ENCODE data around the gene NFS1. TPM values are rescaled to one million over a fixed set of nuclear protein-coding genes. Genes with fewer than 3 reads are reported as not detected.
"Not testable (repeated sequence)": the region's sequence is repeated elsewhere in the genome, so short reads cannot be mapped to it uniquely, and the experiment has no call there.

NFS1 gene
- total RNA-seq, 1 donor from 2014 or later: 11.5 TPM

- H3K4me1 ChIP-seq (ENCODE audit: control insufficient read depth in 3 of 3, insufficient read depth in 3 of 3, low read length in 3 of 3); H3K27me3 ChIP-seq (ENCODE audit: control insufficient read depth in 3 of 3, insufficient read depth in 3 of 3, low read length in 3 of 3); H3K4me3 ChIP-seq (ENCODE audit: low read length in 3 of 3); H3K9me3 ChIP-seq (ENCODE audit: control insufficient read depth in 3 of 3, low read length in 3 of 3); H3K27ac ChIP-seq (ENCODE audit: low read depth, low read length); H3K9ac ChIP-seq (ENCODE audit: low read depth in 1 of 3, low read length in 3 of 3): not testable (repeated sequence)
- peaks cover 21 to 32% (median 24%) of the 10 kb centered on the region in 3 donors for H3K36me3 ChIP-seq (ENCODE audit: control insufficient read depth in 3 of 3, insufficient read depth in 3 of 3, low read length in 3 of 3)
Measured at GRCh38 chr20:35685368-35685767, 13.8 kb downstream of the NFS1 start.

GRCh38 chr20:35681960-35682359 lies 17.2 kb downstream of the NFS1 start:
- Histone ChIP-seq H3K9ac (ENCODE audit: low read depth in 1 of 3, low read length in 3 of 3) (no peak overlapping the region), H3K36me3 (ENCODE audit: control insufficient read depth in 3 of 3, insufficient read depth in 3 of 3, low read length in 3 of 3) (peaks cover 5 to 16% (median 12%) of the 10 kb centered on the region in 3 donors), H3K4me1 (ENCODE audit: control insufficient read depth in 3 of 3, insufficient read depth in 3 of 3, low read length in 3 of 3) (no peaks in the 10 kb centered on the region), H3K9me3 (ENCODE audit: control insufficient read depth in 3 of 3, low read length in 3 of 3) (no peaks in the 10 kb centered on the region), H3K27me3 (ENCODE audit: control insufficient read depth in 3 of 3, insufficient read depth in 3 of 3, low read length in 3 of 3) (no peaks in the 10 kb centered on the region), H3K4me3 (ENCODE audit: low read length in 3 of 3) (no peak overlapping the region), H3K27ac (ENCODE audit: low read depth, low read length) (no peak overlapping the region)

- Histone ChIP-seq H3K4me3 (ENCODE audit: low read length in 3 of 3) (no peak overlapping the region), H3K9ac (ENCODE audit: low read depth in 1 of 3, low read length in 3 of 3) (no peak overlapping the region), H3K27me3 (ENCODE audit: control insufficient read depth in 3 of 3, insufficient read depth in 3 of 3, low read length in 3 of 3) (no peaks in the 10 kb centered on the region), H3K36me3 (ENCODE audit: control insufficient read depth in 3 of 3, insufficient read depth in 3 of 3, low read length in 3 of 3) (peaks cover 5 to 16% (median 12%) of the 10 kb centered on the region in 3 donors), H3K27ac (ENCODE audit: low read depth, low read length) (no peak overlapping the region), H3K4me1 (ENCODE audit: control insufficient read depth in 3 of 3, insufficient read depth in 3 of 3, low read length in 3 of 3) (no peaks in the 10 kb centered on the region), H3K9me3 (ENCODE audit: control insufficient read depth in 3 of 3, low read length in 3 of 3) (no peaks in the 10 kb centered on the region)
Measured at GRCh38 chr20:35680452-35681183, 18.5 kb downstream of the NFS1 start.

- Histone ChIP-seq H3K4me1 (ENCODE audit: control insufficient read depth in 3 of 3, insufficient read depth in 3 of 3, low read length in 3 of 3) (no peaks in the 10 kb centered on the region), H3K9ac (ENCODE audit: low read depth in 1 of 3, low read length in 3 of 3) (no peak overlapping the region), H3K36me3 (ENCODE audit: control insufficient read depth in 3 of 3, insufficient read depth in 3 of 3, low read length in 3 of 3) (peaks cover 24 to 49% (median 41%) of the 10 kb centered on the region in 3 donors), H3K27me3 (ENCODE audit: control insufficient read depth in 3 of 3, insufficient read depth in 3 of 3, low read length in 3 of 3) (no peaks in the 10 kb centered on the region), H3K9me3 (ENCODE audit: control insufficient read depth in 3 of 3, low read length in 3 of 3) (no peaks in the 10 kb centered on the region), H3K27ac (ENCODE audit: low read depth, low read length) (no peak overlapping the region), H3K4me3 (ENCODE audit: low read length in 3 of 3) (no peak overlapping the region)
Measured at GRCh38 chr20:35674921-35675320, 24.2 kb downstream of the NFS1 start.

GRCh38 chr20:35673884-35674283 lies 25.3 kb downstream of the NFS1 start:
- H3K9ac ChIP-seq (ENCODE audit: low read depth in 1 of 3, low read length in 3 of 3): no peak overlapping the region
- no peak overlapping the region for H3K27ac ChIP-seq (ENCODE audit: low read depth, low read length)
- no peaks in the 10 kb centered on the region for H3K4me1 ChIP-seq (ENCODE audit: control insufficient read depth in 3 of 3, insufficient read depth in 3 of 3, low read length in 3 of 3)
- H3K27me3 ChIP-seq (ENCODE audit: control insufficient read depth in 3 of 3, insufficient read depth in 3 of 3, low read length in 3 of 3): no peaks in the 10 kb centered on the region
- H3K9me3 ChIP-seq (ENCODE audit: control insufficient read depth in 3 of 3, low read length in 3 of 3): no peaks in the 10 kb centered on the region
- H3K36me3 ChIP-seq (ENCODE audit: control insufficient read depth in 3 of 3, insufficient read depth in 3 of 3, low read length in 3 of 3): peaks cover 34 to 60% (median 51%) of the 10 kb centered on the region in 3 donors
- no peak overlapping the region for H3K4me3 ChIP-seq (ENCODE audit: low read length in 3 of 3)

- Histone ChIP-seq H3K4me1 (ENCODE audit: control insufficient read depth in 3 of 3, insufficient read depth in 3 of 3, low read length in 3 of 3) (peaks cover 0 to 3% (median 0%) of the 10 kb centered on the region in 3 donors), H3K9ac (ENCODE audit: low read depth in 1 of 3, low read length in 3 of 3) (no peak overlapping the region), H3K4me3 (ENCODE audit: low read length in 3 of 3) (no peak overlapping the region), H3K36me3 (ENCODE audit: control insufficient read depth in 3 of 3, insufficient read depth in 3 of 3, low read length in 3 of 3) (peaks cover 35 to 58% (median 54%) of the 10 kb centered on the region in 3 donors), H3K27me3 (ENCODE audit: control insufficient read depth in 3 of 3, insufficient read depth in 3 of 3, low read length in 3 of 3) (no peaks in the 10 kb centered on the region), H3K27ac (ENCODE audit: low read depth, low read length) (no peak overlapping the region), H3K9me3 (ENCODE audit: control insufficient read depth in 3 of 3, low read length in 3 of 3) (no peaks in the 10 kb centered on the region)
Measured at GRCh38 chr20:35669681-35670080, 29.5 kb downstream of the NFS1 start.

- H3K9me3 ChIP-seq (ENCODE audit: control insufficient read depth in 3 of 3, low read length in 3 of 3): no peaks in the 10 kb centered on the region
- peaks cover 34 to 54% (median 50%) of the 10 kb centered on the region in 3 donors for H3K36me3 ChIP-seq (ENCODE audit: control insufficient read depth in 3 of 3, insufficient read depth in 3 of 3, low read length in 3 of 3)
- no peak overlapping the region for H3K4me3 ChIP-seq (ENCODE audit: low read length in 3 of 3)
- H3K27me3 ChIP-seq (ENCODE audit: control insufficient read depth in 3 of 3, insufficient read depth in 3 of 3, low read length in 3 of 3): no peaks in the 10 kb centered on the region
- no peak overlapping the region for H3K27ac ChIP-seq (ENCODE audit: low read depth, low read length)
- no peak overlapping the region for H3K9ac ChIP-seq (ENCODE audit: low read depth in 1 of 3, low read length in 3 of 3)
- H3K4me1 ChIP-seq (ENCODE audit: control insufficient read depth in 3 of 3, insufficient read depth in 3 of 3, low read length in 3 of 3): peaks cover 0 to 6% (median 0%) of the 10 kb centered on the region in 3 donors
Measured at GRCh38 chr20:35669221-35669620, 29.9 kb downstream of the NFS1 start.

- Histone ChIP-seq H3K4me1 (ENCODE audit: control insufficient read depth in 3 of 3, insufficient read depth in 3 of 3, low read length in 3 of 3) (peaks cover 17 to 28% (median 24%) of the 10 kb centered on the region in 3 donors), H3K27ac (ENCODE audit: low read depth, low read length) (no peak overlapping the region), H3K9ac (ENCODE audit: low read depth in 1 of 3, low read length in 3 of 3) (no peak overlapping the region), H3K27me3 (ENCODE audit: control insufficient read depth in 3 of 3, insufficient read depth in 3 of 3, low read length in 3 of 3) (no peaks in the 10 kb centered on the region), H3K4me3 (ENCODE audit: low read length in 3 of 3) (no peak overlapping the region), H3K9me3 (ENCODE audit: control insufficient read depth in 3 of 3, low read length in 3 of 3) (no peaks in the 10 kb centered on the region), H3K36me3 (ENCODE audit: control insufficient read depth in 3 of 3, insufficient read depth in 3 of 3, low read length in 3 of 3) (peaks cover 18 to 24% (median 24%) of the 10 kb centered on the region in 3 donors)
Measured at GRCh38 chr20:35665949-35666288, 33.2 kb downstream of the NFS1 start.

- Histone ChIP-seq H3K4me1 (ENCODE audit: control insufficient read depth in 3 of 3, insufficient read depth in 3 of 3, low read length in 3 of 3) (peaks cover 25 to 38% (median 31%) of the 10 kb centered on the region in 3 donors), H3K36me3 (ENCODE audit: control insufficient read depth in 3 of 3, insufficient read depth in 3 of 3, low read length in 3 of 3) (peaks cover 11 to 12% (median 11%) of the 10 kb centered on the region in 3 donors), H3K9ac (ENCODE audit: low read depth in 1 of 3, low read length in 3 of 3) (peak within 1 kb of the TSS; percentile 99 to 100 (median 100)), H3K9me3 (ENCODE audit: control insufficient read depth in 3 of 3, low read length in 3 of 3) (no peaks in the 10 kb centered on the region), H3K4me3 (ENCODE audit: low read length in 3 of 3) (peak within 1 kb of the TSS; percentile 99), H3K27me3 (ENCODE audit: control insufficient read depth in 3 of 3, insufficient read depth in 3 of 3, low read length in 3 of 3) (no peaks in the 10 kb centered on the region), H3K27ac (ENCODE audit: low read depth, low read length) (peak within 1 kb of the TSS; percentile 98)
Measured at GRCh38 chr20:35664466-35665206, 34.5 kb downstream of the NFS1 start, which contains the start of the genes CPNE1 and RBM12. CPNE1 (minus strand) TSS chr20:35664900; CDS start chr20:35632923, 31,977 bp downstream. RBM12 (minus strand) TSS chr20:35664900; CDS start chr20:35655322, 9,578 bp downstream.

Data from skeletal muscle tissue (tissue), 4 donors.